ENCODE results near the gene DELE1.

Gene DELE1

DNA sequence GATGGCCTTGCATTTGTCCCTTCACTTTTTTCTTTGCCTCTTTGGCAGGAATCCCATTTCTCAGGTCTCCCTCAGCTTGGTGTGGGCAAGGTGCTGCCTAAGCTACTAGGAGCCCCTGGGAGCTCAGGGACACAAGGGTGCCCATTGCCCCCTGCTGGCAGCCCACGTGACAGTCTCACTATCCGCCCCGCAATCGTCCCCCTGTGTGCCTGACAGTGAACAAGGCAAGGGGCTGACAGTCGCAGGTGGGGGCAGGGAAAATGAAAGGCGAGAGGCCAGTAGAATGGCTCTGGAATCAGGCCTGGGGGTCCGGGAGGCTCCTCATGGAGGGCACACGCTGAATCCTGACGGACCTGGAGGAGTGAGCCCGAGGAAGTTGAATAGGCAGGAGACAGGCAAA is 36.3 kb downstream of the DELE1 start:
- no peak for DNase-seq

GRCh38 chr5:141960449-141961323 is 37.0 kb downstream of the DELE1 start:
- DNase-seq, result peak; percentile 69 to 83 (median 76)

DNA sequence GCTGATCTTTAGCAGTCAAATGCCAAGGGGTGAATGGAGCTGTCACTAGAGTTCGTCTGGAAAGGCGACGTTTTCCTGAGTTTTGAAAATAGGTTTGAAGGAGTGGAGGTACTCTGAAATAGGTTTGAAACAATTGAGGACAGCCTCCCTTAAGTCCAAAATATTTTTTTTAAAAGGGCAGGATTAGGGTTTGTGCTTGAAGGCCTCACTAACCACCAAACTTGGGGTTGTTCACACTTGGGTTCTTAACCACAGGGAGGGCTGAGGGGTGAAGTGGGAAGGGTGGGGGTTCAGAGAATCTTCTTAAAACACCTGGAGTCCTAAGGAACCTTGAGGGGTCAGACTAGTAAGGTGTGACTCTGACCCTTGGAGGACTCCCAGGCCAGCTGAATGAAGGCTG is 37.8 kb downstream of the DELE1 start:
- DNase-seq, result no peak

DNA sequence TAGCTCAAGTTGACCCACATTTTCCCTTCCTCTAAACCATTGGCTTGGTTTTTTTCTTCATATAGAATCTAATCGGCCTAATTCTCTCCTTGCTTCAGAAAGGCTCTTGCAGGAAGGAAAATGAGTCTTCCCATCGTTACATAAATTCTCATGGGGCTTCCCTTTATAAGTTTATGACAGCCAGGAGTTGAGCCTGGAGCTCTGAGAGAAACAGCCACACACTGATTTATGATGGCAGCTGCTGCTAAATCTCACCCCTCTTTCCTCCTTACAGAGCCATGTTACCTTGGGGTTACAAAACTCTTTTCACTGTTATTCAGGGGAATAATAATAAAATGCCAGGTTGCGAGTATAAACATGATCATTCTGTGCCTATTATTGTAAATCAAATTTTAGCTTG is 40.0 kb downstream of the DELE1 start:
- DNase-seq, result no peak

GRCh38 chr5:141965071-141965470 is 41.4 kb downstream of the DELE1 start:
- no peak for DNase-seq

- no peak for DNase-seq
These were observed 42.7 kb downstream of the DELE1 start for GRCh38 chr5:141966275-141966962.

- DNase-seq, result no peak
These were observed 43.3 kb downstream of the DELE1 start for GRCh38 chr5:141966963-141967333.

DNA sequence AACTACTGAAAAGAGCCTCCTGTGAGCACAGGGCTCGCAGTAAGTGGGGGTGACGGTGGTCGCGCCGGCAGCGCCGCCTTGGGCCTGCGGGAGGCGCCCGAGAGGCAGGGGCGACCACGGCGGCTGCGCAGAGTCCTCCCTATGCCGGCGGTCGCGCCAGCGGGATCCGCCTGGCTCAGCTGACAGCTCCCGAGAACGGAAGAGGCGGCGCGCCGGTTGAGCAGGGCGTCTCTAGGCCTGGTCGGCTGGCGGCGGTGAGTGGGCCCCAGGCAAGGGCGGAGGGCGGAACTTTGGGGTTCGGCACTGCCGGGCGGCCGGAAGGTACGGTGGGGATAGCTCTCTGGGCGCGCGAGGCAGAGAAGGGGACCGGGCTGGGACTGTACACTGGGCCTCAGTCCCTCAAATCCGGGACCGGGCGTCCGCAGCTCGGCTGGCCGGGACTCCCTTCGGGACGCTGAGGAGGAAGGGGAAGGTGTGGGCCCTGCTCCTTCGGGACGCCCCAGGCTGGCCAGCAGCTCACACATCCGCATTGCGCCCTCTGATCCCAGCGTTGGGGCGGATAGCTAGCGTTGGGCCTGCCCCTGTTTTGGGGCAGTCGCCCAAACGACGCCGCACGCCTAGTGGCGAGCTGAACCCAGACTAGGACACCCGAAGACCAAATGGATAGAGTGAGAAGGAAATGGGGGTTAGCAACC is 45.4 kb downstream of the DELE1 start, which contains the start of gene RNF14:
TSS of gene RNF14 (plus strand) at position 192 of the 695 bp plus-strand sequence. CDS start 4,484 bp downstream, outside the sequence.
- peak; percentile 80 to 90 (median 84) for DNase-seq

DNA sequence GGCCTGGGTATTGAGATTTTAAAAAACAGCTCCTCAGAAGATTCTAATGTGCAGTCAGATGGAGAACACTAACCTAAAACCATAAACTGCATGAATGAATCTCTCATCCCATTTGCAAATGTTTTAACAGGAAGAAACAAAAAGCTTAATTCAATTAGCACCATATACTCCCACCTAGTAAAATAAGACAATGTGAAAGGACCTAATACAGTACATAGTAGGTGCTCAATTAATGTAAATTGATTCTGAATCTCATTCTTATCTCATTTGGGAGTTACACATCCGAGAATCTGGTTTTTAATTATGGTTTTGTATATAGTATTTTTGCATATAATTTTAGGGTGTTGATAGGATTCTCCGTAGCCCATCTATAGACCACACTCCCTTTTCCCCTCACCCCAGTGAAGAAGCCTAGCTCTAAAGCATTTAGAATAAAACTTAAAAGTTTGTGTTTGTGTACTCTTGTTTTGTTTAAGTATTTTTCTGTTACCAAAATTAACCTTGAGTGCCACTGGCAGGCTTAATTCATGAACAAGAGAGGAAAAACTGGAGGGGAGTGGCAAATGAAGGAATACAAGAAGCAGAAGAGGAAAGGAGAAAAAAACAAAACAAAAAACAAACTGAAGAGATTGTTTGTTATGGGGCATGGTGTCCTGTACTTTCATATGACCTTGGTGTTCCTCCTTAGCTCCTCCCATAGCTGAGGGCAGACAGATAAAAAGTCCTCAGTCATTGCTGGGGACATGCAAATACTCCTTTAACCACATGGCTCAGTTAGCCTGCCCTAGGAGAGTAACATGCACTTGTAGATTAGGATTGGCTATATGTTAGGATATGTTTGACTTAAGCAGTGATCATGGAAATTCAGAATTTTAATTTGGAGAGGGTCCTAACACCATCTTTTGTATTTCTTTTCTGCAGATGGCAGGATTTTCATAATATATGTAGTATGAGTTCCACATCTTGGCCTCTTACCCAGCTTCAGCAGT is 46.4 kb downstream of the DELE1 start:
- DNase-seq, result no peak

DNA sequence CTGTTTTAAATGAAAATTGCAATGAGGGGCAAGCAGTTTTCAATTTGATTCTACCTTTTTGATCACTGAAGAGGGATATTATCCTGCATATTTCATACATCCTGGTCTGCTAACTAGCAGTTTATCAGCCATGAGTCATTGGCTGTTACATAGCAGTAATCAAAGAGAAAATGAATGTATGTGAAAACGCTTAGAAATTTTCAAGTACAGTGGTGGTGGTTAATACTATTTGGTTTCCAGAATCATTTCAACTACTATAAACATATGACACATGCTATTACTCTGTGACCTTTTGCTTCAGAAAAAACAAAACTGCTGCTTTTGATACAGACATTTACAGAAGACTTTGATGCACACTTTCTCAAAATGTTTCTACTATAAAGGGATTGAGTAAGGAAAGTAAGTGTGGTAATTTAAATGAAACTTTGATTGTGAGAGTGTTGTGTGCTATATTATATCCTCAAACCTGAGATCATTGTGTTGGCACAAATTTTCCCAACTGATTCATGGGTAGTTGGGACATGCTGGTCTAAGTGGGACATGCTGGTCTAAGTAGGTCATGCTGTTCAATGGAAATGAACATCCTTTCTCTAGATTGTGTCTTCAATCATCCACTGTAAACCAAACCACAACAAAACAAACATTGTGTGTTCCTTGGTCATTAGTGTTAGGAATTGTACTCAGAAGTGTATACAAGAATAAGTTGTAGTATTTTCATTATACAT is 50.4 kb downstream of the DELE1 start:
- DNase-seq, result no peak

DNA sequence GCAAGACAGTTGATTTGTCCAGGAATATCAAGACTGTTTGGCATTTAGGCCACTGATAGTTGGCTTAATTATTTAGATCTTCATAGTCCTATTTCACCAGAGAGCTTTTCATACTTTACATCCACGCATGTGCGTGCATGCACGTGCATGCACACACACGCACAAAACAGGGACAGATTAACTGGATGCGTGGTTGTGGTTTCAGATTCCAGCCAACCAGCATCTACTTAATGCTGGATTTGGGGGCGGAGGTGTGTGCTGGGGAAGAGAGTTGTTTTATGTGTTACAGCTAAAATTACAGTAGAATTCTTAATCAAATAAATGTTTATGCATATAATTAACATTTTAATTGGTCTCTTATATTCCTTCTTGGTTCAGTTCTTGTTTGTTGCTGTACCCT is 52.5 kb downstream of the DELE1 start:
- no peak for DNase-seq

DNA sequence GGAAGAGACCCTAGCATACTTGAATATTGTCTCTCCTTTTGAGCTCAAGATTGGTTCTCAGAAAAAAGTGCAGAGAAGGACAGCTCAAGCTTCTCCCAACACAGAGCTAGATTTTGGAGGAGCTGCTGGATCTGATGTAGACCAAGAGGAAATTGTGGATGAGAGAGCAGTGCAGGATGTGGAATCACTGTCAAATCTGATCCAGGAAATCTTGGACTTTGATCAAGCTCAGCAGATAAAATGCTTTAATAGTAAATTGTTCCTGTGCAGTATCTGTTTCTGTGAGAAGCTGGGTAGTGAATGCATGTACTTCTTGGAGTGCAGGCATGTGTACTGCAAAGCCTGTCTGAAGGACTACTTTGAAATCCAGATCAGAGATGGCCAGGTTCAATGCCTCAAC is 54.7 kb downstream of the DELE1 start:
- DNase-seq, result no peak

DNA sequence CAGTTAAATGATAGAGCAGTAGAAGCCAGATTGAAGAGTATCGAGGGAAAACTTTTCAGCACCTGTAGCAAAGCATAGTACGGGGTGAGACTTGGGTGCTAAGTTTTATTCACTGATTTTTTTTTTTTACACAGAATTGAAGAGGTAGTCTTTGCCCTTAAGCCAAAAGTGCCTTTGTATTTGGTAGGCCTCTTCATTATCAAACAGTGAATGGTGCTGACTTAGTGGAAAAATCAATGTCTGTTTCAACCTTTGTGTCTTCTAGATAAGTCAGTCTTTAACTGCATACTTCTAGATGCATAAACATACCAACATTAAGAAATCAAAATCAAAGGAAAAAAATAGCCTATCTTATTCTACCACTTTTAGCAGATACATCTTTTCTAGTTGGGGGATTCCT is 59.0 kb downstream of the DELE1 start:
- no peak for DNase-seq

GRCh38 chr5:141986072-141986471 is 62.4 kb downstream of the DELE1 start:
- DNase-seq, result no peak

DNA sequence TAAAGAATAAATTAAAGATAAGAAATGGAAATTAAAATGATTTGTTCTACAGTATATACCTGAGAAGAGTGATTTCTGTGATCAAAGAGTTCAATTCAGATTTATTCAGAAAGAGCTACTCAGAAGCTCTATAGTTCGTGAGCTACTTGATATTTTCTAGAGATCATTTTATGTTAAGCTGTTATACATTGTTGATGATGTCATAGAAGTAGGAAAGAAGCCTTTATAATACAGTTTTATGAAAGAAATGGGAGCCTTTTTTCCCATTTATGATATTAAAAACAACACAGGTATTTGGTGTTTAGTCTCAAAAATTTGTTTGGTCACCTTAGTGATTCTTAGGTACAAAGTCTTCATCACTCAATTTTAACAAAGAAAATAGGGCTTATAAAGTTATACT is 66.0 kb downstream of the DELE1 start:
- no peak for DNase-seq
